PC-3 (cell line): ENCODE measurements around the gene CILP.

Source experiments
- CTCF ChIP-seq: fragments of 300-600 bp; sonication (generic); conservative IDR thresholded peaks from 2 replicates; pipeline ENCODE4 v1.5.1; 2017; ENCODE audit warnings: antibody characterized with exemption, low read depth, mild to moderate bottlenecking, low read length
- EZH2 ChIP-seq: fragments of 300-600 bp; sonication (generic); IDR thresholded peaks from one replicate; pipeline ENCODE4 v1.6.1; 2017; ENCODE audit warnings: antibody characterized with exemption, mild to moderate bottlenecking, low read length; ENCODE audit not compliant: unreplicated experiment
- EZH2phosphoT487 ChIP-seq: fragments of 300-600 bp; sonication (generic); IDR thresholded peaks from 2 replicates; pipeline ENCODE4 v1.6.1; 2018; ENCODE audit warnings: mild to moderate bottlenecking, antibody characterized with exemption, low read length, borderline replicate concordance

- TF ChIP-seq CTCF (no peak), EZH2 (no peak), EZH2phosphoT487 (no peak)
These were observed 47.3 kb upstream of the CILP start for GRCh38 chr15:65258375-65259262.
